ENCODE results near the gene ESRRA. TPM values are rescaled to one million over a fixed set of nuclear protein-coding genes. Genes with fewer than 3 reads are reported as not detected.

The ESRRA gene
- total and polyA plus RNA-seq, 9 donors: 2.3 to 17.4 (median 11.9) TPM

DNA sequence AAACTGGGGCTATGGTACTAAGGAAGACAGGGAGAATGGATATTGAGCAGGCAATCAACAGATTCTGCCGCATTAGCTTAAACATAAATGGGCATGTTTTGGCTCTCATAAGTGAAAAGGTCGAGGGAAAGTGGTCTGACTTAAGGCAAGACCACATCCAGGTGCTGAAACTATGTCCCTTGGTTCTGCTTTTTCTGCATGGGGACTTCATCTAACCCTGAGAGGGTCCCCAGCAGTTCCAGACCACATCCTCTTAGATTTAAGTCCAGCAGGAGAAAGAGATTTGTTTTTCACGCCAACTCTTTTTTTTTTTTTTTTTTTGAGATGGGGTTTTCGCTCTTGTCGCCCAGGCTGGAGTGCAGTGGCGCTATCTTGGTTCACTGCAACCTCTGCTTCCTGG is 59.1 kb downstream of the ESRRA start:
- 91 to 97% (median 97%) methylated on average over 6 of the region's 6 CpGs for WGBS, 3 donors
- TF ChIP-seq CTCF (IDR thresholded peaks at IDR 0.05) (no peak), EP300 (IDR thresholded peaks at IDR 0.05) (no peak), POLR2A (IDR thresholded peaks at IDR 0.05) (no peak)
- no peaks in the 10 kb centered on the region for H3K9me3 ChIP-seq

GRCh38 chr11:64364911-64365310 is 59.6 kb downstream of the ESRRA start:
- Histone ChIP-seq H3K27me3 (no peaks in the 10 kb centered on the region), H3K4me3 (no peak overlapping the region), H3K36me3 (no peaks in the 10 kb centered on the region), H3K4me1 (ENCODE audit: insufficient read depth) (peaks cover 1% of the 10 kb centered on the region), H3K9me3 (no peaks in the 10 kb centered on the region), H3K27ac (no peak overlapping the region)
- TF ChIP-seq POLR2A (IDR thresholded peaks at IDR 0.05) (no peak), EP300 (IDR thresholded peaks at IDR 0.05) (no peak), CTCF (IDR thresholded peaks at IDR 0.05) (no peak)
- DNase-seq: no peak
- WGBS, 3 donors: 73 to 89% (median 77%) methylated on average over 4 of the region's 4 CpGs
- intact Hi-C loops (cut with DNase I): no loop called here

More for the DNA sequence above, 59.1 kb downstream of the ESRRA start:
- intact Hi-C loops (cut with DNase I): no loop called here
- H3K27ac ChIP-seq: no peak overlapping the region
- H3K4me1 ChIP-seq (ENCODE audit: insufficient read depth): peaks cover 6% of the 10 kb centered on the region
- DNase-seq: no peak
- no peaks in the 10 kb centered on the region for H3K36me3 ChIP-seq
- no peaks in the 10 kb centered on the region for H3K27me3 ChIP-seq
- no peak overlapping the region for H3K4me3 ChIP-seq

Small RNAs within 50 kb of the gene (microRNA-seq; reads per million reads assigned to microRNA genes)
- 0 to 0.18 (median 0.16) reads per million in 3 donors for gene MIR7155

Small RNAs within 50 kb of the gene (small RNA-seq; reads per million reads assigned to genes)
- gene MIR7155: not detected
- gene RF00019: not detected

Other genes starting within 250 kb of the ESRRA start
- gene MACROD1, start 139.4 kb upstream of the ESRRA start, total RNA-seq: 10 to 100 TPM; 24.9 to 50.2 (median 34.2) TPM
- 10 to 100 TPM; 21.1 to 24.1 TPM for gene MACROD1, start 139.4 kb upstream of the ESRRA start, polyA plus RNA-seq
- gene STIP1, start 119.4 kb upstream of the ESRRA start, total RNA-seq: 100 to 1,000 TPM in 4 of 7 donors, 10 to 100 TPM in 3; 56.8 to 178 (median 111) TPM
- gene STIP1, start 119.4 kb upstream of the ESRRA start, polyA plus RNA-seq: 100 to 1,000 TPM in 1 of 2 donors, 10 to 100 TPM in 1; 48.4 to 238 TPM
- 10 to 100 TPM in 2 of 7 donors, 1 to 10 TPM in 5; 3.7 to 19.7 (median 7.5) TPM for gene FERMT3, start 98.8 kb upstream of the ESRRA start, total RNA-seq
- gene FERMT3, start 98.8 kb upstream of the ESRRA start, polyA plus RNA-seq: 1 to 10 TPM; 2.2 to 6.4 TPM
- gene TRPT1, start 79.3 kb upstream of the ESRRA start, total RNA-seq: 10 to 100 TPM; 23.4 to 41.4 (median 32.6) TPM
- 10 to 100 TPM; 16.6 to 37.4 TPM for gene TRPT1, start 79.3 kb upstream of the ESRRA start, polyA plus RNA-seq
- gene NUDT22, start 79.2 kb upstream of the ESRRA start, total RNA-seq: 10 to 100 TPM; 31.8 to 52.7 (median 42.2) TPM
- 10 to 100 TPM in 1 of 2 donors, 1 to 10 TPM in 1; 4.8 to 32.3 TPM for gene NUDT22, start 79.2 kb upstream of the ESRRA start, polyA plus RNA-seq
- 10 to 100 TPM; 25.0 to 62.2 (median 43.1) TPM for gene DNAJC4, start 75.0 kb upstream of the ESRRA start, total RNA-seq
- gene DNAJC4, start 75.0 kb upstream of the ESRRA start, polyA plus RNA-seq: 10 to 100 TPM; 28.8 to 69.1 TPM
- gene VEGFB, start 70.9 kb upstream of the ESRRA start, total RNA-seq: 100 to 1,000 TPM in 5 of 7 donors, 10 to 100 TPM in 2; 27.4 to 164 (median 125) TPM
- 100 to 1,000 TPM in 1 of 2 donors, 10 to 100 TPM in 1; 81.9 to 124 TPM for gene VEGFB, start 70.9 kb upstream of the ESRRA start, polyA plus RNA-seq
- 10 to 100 TPM; 41.4 to 88.0 (median 49.5) TPM for gene FKBP2, start 64.4 kb upstream of the ESRRA start, total RNA-seq
- 100 to 1,000 TPM in 1 of 2 donors, 10 to 100 TPM in 1; 25.1 to 132 TPM for gene FKBP2, start 64.4 kb upstream of the ESRRA start, polyA plus RNA-seq
- 10 to 100 TPM; 27.8 to 71.3 (median 60.3) TPM for gene PPP1R14B, start 58.6 kb upstream of the ESRRA start, total RNA-seq
- 10 to 100 TPM; 15.1 to 36.0 TPM for gene PPP1R14B, start 58.6 kb upstream of the ESRRA start, polyA plus RNA-seq
- 10 to 100 TPM; 13.5 to 44.8 (median 29.9) TPM for gene PLCB3, start 54.0 kb upstream of the ESRRA start, total RNA-seq
- gene PLCB3, start 54.0 kb upstream of the ESRRA start, polyA plus RNA-seq: 10 to 100 TPM in 1 of 2 donors, 1 to 10 TPM in 1; 5.3 to 16.9 TPM
- 100 to 1,000 TPM in 1 of 7 donors, 10 to 100 TPM in 6; 54.8 to 125 (median 63.6) TPM for gene BAD, start 20.9 kb upstream of the ESRRA start, total RNA-seq
- 10 to 100 TPM in 1 of 2 donors, 1 to 10 TPM in 1; 3.4 to 81.9 TPM for gene BAD, start 20.9 kb upstream of the ESRRA start, polyA plus RNA-seq
- gene GPR137, start 19.7 kb upstream of the ESRRA start, total RNA-seq: 10 to 100 TPM in 6 of 7 donors, 1 to 10 TPM in 1; 9.1 to 30.9 (median 23.8) TPM
- 10 to 100 TPM in 1 of 2 donors, 1 to 10 TPM in 1; 3.1 to 23.2 TPM for gene GPR137, start 19.7 kb upstream of the ESRRA start, polyA plus RNA-seq
- not detected for gene KCNK4, start 14.2 kb upstream of the ESRRA start, total RNA-seq
- not detected for gene KCNK4, start 14.2 kb upstream of the ESRRA start, polyA plus RNA-seq
- not detected for gene CATSPERZ, start 5.2 kb upstream of the ESRRA start, total RNA-seq
- not detected for gene CATSPERZ, start 5.2 kb upstream of the ESRRA start, polyA plus RNA-seq
- 100 to 1,000 TPM; 207 to 432 (median 275) TPM for gene TRMT112, start 12.0 kb downstream of the ESRRA start, total RNA-seq
- 100 to 1,000 TPM; 272 to 383 TPM for gene TRMT112, start 12.0 kb downstream of the ESRRA start, polyA plus RNA-seq
- gene PRDX5, start 12.6 kb downstream of the ESRRA start, total RNA-seq: 100 to 1,000 TPM; 160 to 400 (median 192) TPM
- 100 to 1,000 TPM; 272 to 334 TPM for gene PRDX5, start 12.6 kb downstream of the ESRRA start, polyA plus RNA-seq
- gene CCDC88B, start 34.7 kb downstream of the ESRRA start, total RNA-seq: 1 to 10 TPM; 3.4 to 7.5 (median 3.5) TPM
- 1 to 10 TPM in 1 of 2 donors, under 1 TPM in 1; 0.95 to 3.6 TPM for gene CCDC88B, start 34.7 kb downstream of the ESRRA start, polyA plus RNA-seq
- gene RPS6KA4, start 53.6 kb downstream of the ESRRA start, total RNA-seq: 10 to 100 TPM in 6 of 7 donors, 1 to 10 TPM in 1; 7.3 to 31.4 (median 16.9) TPM
- gene RPS6KA4, start 53.6 kb downstream of the ESRRA start, polyA plus RNA-seq: 10 to 100 TPM in 1 of 2 donors, 1 to 10 TPM in 1; 4.0 to 12.1 TPM